ENCODE results near the gene POPDC3. TPM values are rescaled to one million over a fixed set of nuclear protein-coding genes. Genes with fewer than 3 reads are reported as not detected.

The POPDC3 gene
- total RNA-seq, 1 donor from 2014 or later: 9.7 TPM

Other genes starting within 250 kb of the POPDC3 start
- gene LIN28B, start 222.9 kb downstream of the POPDC3 start, total RNA-seq: not detected
- 35.8 TPM for gene PREP, start 223.1 kb upstream of the POPDC3 start, total RNA-seq

Data from mesenteric fat pad (tissue), 1 donor.